Subcutaneous adipose tissue (tissue), 4 donors: ENCODE measurements around the gene TRAM2. TPM values are rescaled to one million over a fixed set of nuclear protein-coding genes. Genes with fewer than 3 reads are reported as not detected.

Experiments used
- total RNA-seq, 4 donors: library from RNA; depleted of rRNA; stranded (reverse); fragments of >200 nt; gene quantifications; one replicate each; pipeline ENCODE4 v1.1.0, GENCODE V29; 2016
- TF ChIP-seq, protein P1 (sequence below): fragments of 450-650 bp; IDR thresholded peaks from one replicate; pipeline ENCODE4 v1.5.1; 2016; ENCODE audit warnings: low read depth, mild to moderate bottlenecking, control low read depth, antibody characterized with exemption, moderate library complexity

TRAM2 gene
- total RNA-seq, 4 donors from 2014 or later = 18.3 to 39.1 (median 27.6) TPM

GRCh38 chr6:52517502-52518278 lies 59.2 kb downstream of the TRAM2 start:
- TF ChIP-seq, protein P1, sequence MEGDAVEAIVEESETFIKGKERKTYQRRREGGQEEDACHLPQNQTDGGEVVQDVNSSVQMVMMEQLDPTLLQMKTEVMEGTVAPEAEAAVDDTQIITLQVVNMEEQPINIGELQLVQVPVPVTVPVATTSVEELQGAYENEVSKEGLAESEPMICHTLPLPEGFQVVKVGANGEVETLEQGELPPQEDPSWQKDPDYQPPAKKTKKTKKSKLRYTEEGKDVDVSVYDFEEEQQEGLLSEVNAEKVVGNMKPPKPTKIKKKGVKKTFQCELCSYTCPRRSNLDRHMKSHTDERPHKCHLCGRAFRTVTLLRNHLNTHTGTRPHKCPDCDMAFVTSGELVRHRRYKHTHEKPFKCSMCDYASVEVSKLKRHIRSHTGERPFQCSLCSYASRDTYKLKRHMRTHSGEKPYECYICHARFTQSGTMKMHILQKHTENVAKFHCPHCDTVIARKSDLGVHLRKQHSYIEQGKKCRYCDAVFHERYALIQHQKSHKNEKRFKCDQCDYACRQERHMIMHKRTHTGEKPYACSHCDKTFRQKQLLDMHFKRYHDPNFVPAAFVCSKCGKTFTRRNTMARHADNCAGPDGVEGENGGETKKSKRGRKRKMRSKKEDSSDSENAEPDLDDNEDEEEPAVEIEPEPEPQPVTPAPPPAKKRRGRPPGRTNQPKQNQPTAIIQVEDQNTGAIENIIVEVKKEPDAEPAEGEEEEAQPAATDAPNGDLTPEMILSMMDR = no peak

DNA sequence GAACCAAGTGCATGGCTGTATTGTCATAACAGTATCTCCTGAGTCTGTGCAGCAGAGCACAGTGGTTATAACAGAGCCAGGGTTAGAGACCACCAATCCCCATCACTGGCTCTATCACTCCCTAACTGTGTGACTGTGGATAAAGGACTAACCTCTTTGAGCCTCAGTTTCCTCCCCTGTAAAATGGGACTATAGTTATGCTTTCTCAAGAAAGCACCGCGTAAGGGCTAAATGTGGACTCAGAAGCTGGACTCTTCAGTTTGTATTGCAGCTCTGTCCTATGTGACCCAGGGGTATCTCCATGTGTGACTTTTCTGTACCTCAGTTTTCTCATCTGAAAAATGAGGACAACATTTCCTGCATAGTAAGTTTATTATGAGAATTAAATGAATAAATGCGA lies 59.9 kb downstream of the TRAM2 start:
- TF ChIP-seq, protein P1 = no peak

DNA sequence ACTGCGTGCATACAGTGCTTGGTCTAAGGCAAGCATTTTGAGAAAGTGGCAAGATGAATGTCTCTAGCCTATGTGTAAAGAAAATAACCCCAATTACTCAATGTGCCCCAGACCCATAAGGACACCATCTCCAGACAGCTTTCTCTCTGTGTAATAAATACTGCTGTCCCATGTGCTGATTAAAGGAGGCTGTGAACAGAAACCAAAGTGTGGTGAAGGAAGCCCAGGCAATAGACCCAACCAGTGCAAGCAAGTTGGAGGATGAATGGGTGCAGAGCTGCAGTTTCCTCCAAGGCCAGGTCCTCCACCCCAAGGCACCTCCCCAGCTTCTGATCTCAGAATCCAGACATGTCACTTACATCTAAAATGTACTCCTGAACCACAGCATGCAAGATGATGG lies 60.6 kb downstream of the TRAM2 start:
- TF ChIP-seq, protein P1 = no peak

GRCh38 chr6:52515219-52515960 lies 61.5 kb downstream of the TRAM2 start:
- TF ChIP-seq, protein P1 = no peak

GRCh38 chr6:52514514-52514913 lies 62.3 kb downstream of the TRAM2 start:
- TF ChIP-seq, protein P1 = no peak

- TF ChIP-seq, protein P1 = no peak
Measured at GRCh38 chr6:52513896-52514295, 63.0 kb downstream of the TRAM2 start.

DNA sequence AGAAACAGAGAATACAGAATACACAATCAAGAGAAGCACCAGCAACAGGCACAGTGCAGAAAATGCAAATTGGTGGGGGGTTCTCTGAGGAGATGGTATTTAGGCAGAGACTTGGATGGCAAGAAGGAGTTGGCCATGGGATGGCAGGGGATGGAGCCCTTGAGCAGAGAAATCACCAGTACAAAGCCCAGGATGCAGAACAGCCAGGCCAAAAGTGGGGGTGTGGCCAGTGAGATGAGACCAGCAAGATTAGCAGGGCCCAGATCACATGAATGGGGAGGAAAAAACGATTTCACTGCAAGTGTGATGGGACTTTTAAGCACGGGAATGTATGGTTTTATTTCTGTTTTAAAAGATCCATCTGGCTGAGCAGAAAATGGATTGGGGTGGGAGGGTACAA lies 63.4 kb downstream of the TRAM2 start:
- TF ChIP-seq, protein P1 = no peak
